Activated CD4-positive, alpha-beta memory T cell treated with anti-CD3 and anti-CD28 coated beads, Interleukin-2, amount 10 ng/mL, durations not matched to agents 7 days and 5 days (primary cell): ENCODE results near the gene TAPT1. TPM values are rescaled to one million over a fixed set of nuclear protein-coding genes. Genes with fewer than 3 reads are reported as not detected.
"Not testable (repeated sequence)": the region's sequence is repeated elsewhere in the genome, so short reads cannot be mapped to it uniquely, and the experiment has no call there.

Source experiments
- CTCF ChIA-PET: fragments of 350-600 bp; sonication (Branson Sonifier 250); formaldehyde crosslinking; loops from one replicate; lab custom pipeline; 2021; ENCODE audit warnings: antibody characterized with exemption, inconsistent platforms; lab: Charles Lee
- POLR2A ChIA-PET: fragments of 350-600 bp; sonication (Branson Sonifier 250); formaldehyde crosslinking; loops from one replicate; lab custom pipeline; 2021; ENCODE audit warnings: antibody characterized with exemption; lab: Charles Lee
- DNase-seq: peaks from one replicate; pipeline ENCODE4 v3.0.0-alpha.2; 2020
- H3K27ac Mint-ChIP-seq: one replicate; pipeline ENCODE4 v1.8.0; 2021; ENCODE audit warnings: mild to moderate bottlenecking, mixed read lengths
- H3K27me3 Mint-ChIP-seq: one replicate; pipeline ENCODE4 v1.8.0; 2021; ENCODE audit warnings: mixed read lengths
- H3K36me3 Mint-ChIP-seq: one replicate; pipeline ENCODE4 v1.8.0; 2021; ENCODE audit warnings: low read depth, mixed read lengths
- H3K4me1 Mint-ChIP-seq: one replicate; pipeline ENCODE4 v1.8.0; 2021; ENCODE audit warnings: mixed read lengths
- H3K4me3 Mint-ChIP-seq: one replicate; pipeline ENCODE4 v1.8.0; 2021; ENCODE audit warnings: mild to moderate bottlenecking, mixed read lengths
- H3K9me3 Mint-ChIP-seq: one replicate; pipeline ENCODE4 v1.8.0; 2021; ENCODE audit warnings: mixed read lengths
- total RNA-seq, 2 experiments: library from RNA; stranded (reverse); gene quantifications; one replicate each; pipeline ENCODE4 v1.2.3, GENCODE V29; 2021

TAPT1 gene
- total RNA-seq, 2 experiments from 2014 or later: 44.2 to 52.6 TPM

GRCh38 chr4:16202598-16202997, 23.7 kb downstream of the TAPT1 start:
- Mint-ChIP-seq H3K27ac (no peak overlapping the region), H3K36me3 (no peaks in the 10 kb centered on the region), H3K4me1 (peaks cover 21% of the 10 kb centered on the region), H3K4me3 (no peak overlapping the region), H3K9me3 (no peaks in the 10 kb centered on the region), H3K27me3 (no peaks in the 10 kb centered on the region)
- CTCF ChIA-PET: interaction anchor here (1.6 kb wide), 1 partner anchor 174 kb away, joined by 7 read pairs; no protein-coding TSS in a partner anchor
- POLR2A ChIA-PET: no interaction called here
- DNase-seq: no peak

GRCh38 chr4:16199093-16199492, 27.2 kb downstream of the TAPT1 start:
- Mint-ChIP-seq H3K27me3 (no peaks in the 10 kb centered on the region), H3K4me3 (no peak overlapping the region), H3K9me3 (no peaks in the 10 kb centered on the region), H3K4me1 (peaks cover 12% of the 10 kb centered on the region), H3K36me3 (peaks cover 6% of the 10 kb centered on the region), H3K27ac (no peak overlapping the region)
- DNase-seq: no peak
- POLR2A ChIA-PET: interaction anchor here (0.6 kb wide), 1 partner anchor 265 kb away, joined by 3 read pairs; no protein-coding TSS in a partner anchor
- CTCF ChIA-PET: interaction anchor here (1.0 to 3.7 kb wide), 6 partner anchors 9 to 317 kb away, joined by 3 to 12 read pairs (median 5); no protein-coding TSS in a partner anchor

GRCh38 chr4:16197876-16198665, 28.2 kb downstream of the TAPT1 start:
- ChIA-PET CTCF (interaction anchor here (1.4 to 3.7 kb wide), 5 partner anchors 8 to 20 kb away, joined by 5 to 14 read pairs (median 6); no protein-coding TSS in a partner anchor), POLR2A (no interaction called here)
- no peak overlapping the region for H3K27ac Mint-ChIP-seq
- peaks cover 10% of the 10 kb centered on the region for H3K36me3 Mint-ChIP-seq
- no peak overlapping the region for H3K4me3 Mint-ChIP-seq
- no peaks in the 10 kb centered on the region for H3K27me3 Mint-ChIP-seq
- peaks cover 12% of the 10 kb centered on the region for H3K4me1 Mint-ChIP-seq
- DNase-seq: no peak
- H3K9me3 Mint-ChIP-seq: no peaks in the 10 kb centered on the region

GRCh38 chr4:16196482-16197393, 29.5 kb downstream of the TAPT1 start:
- no peak overlapping the region for H3K4me3 Mint-ChIP-seq
- H3K36me3 Mint-ChIP-seq: peaks cover 12% of the 10 kb centered on the region
- H3K27me3 Mint-ChIP-seq: no peaks in the 10 kb centered on the region
- no peak for DNase-seq
- H3K9me3 Mint-ChIP-seq: no peaks in the 10 kb centered on the region
- no peak overlapping the region for H3K27ac Mint-ChIP-seq
- H3K4me1 Mint-ChIP-seq: peaks cover 12% of the 10 kb centered on the region
- CTCF ChIA-PET: interaction anchor here (1.1 to 3.0 kb wide), 3 partner anchors 9 to 24 kb away, joined by 3 to 14 read pairs (median 8); no protein-coding TSS in a partner anchor
- POLR2A ChIA-PET: interaction anchor here (0.9 to 1.3 kb wide), 2 partner anchors 25 to 30 kb away, joined by 3 read pairs; no protein-coding TSS in a partner anchor

GRCh38 chr4:16195209-16195608, 31.1 kb downstream of the TAPT1 start:
- POLR2A ChIA-PET: no interaction called here
- H3K4me3 Mint-ChIP-seq: no peak overlapping the region
- no peaks in the 10 kb centered on the region for H3K9me3 Mint-ChIP-seq
- no peak for DNase-seq
- CTCF ChIA-PET: interaction anchor here (1.1 to 3.0 kb wide), 3 partner anchors 10 to 23 kb away, joined by 3 to 14 read pairs (median 8); no protein-coding TSS in a partner anchor
- H3K27me3 Mint-ChIP-seq: no peaks in the 10 kb centered on the region
- peaks cover 16% of the 10 kb centered on the region for H3K36me3 Mint-ChIP-seq
- H3K4me1 Mint-ChIP-seq: peaks cover 12% of the 10 kb centered on the region
- no peak overlapping the region for H3K27ac Mint-ChIP-seq

GRCh38 chr4:16194798-16195197, 31.5 kb downstream of the TAPT1 start:
- peaks cover 20% of the 10 kb centered on the region for H3K36me3 Mint-ChIP-seq
- CTCF ChIA-PET: interaction anchor here (2.8 to 3.0 kb wide), 2 partner anchors 11 to 13 kb away, joined by 8 to 14 read pairs; no protein-coding TSS in a partner anchor
- H3K27me3 Mint-ChIP-seq, POLR2A ChIA-PET, H3K9me3 Mint-ChIP-seq, H3K4me3 Mint-ChIP-seq, DNase-seq, H3K27ac Mint-ChIP-seq: not testable (repeated sequence)
- H3K4me1 Mint-ChIP-seq: peaks cover 12% of the 10 kb centered on the region

- Mint-ChIP-seq H3K4me1 (peaks cover 12% of the 10 kb centered on the region), H3K27me3 (no peaks in the 10 kb centered on the region), H3K4me3 (no peak overlapping the region), H3K9me3 (no peaks in the 10 kb centered on the region), H3K36me3 (peaks cover 22% of the 10 kb centered on the region), H3K27ac (no peak overlapping the region)
- no peak for DNase-seq
- POLR2A ChIA-PET: no interaction called here
- CTCF ChIA-PET: interaction anchor here (1.2 kb wide), 1 partner anchor 11 kb away, joined by 6 read pairs; no protein-coding TSS in a partner anchor
These were observed 32.1 kb downstream of the TAPT1 start for GRCh38 chr4:16194214-16194613.

GRCh38 chr4:16192631-16193518, 33.4 kb downstream of the TAPT1 start:
- Mint-ChIP-seq H3K36me3 (peaks cover 22% of the 10 kb centered on the region), H3K9me3 (no peaks in the 10 kb centered on the region), H3K4me1 (peaks cover 12% of the 10 kb centered on the region), H3K27me3 (no peaks in the 10 kb centered on the region), H3K4me3 (no peak overlapping the region), H3K27ac (no peak overlapping the region)
- no peak for DNase-seq
- POLR2A ChIA-PET: no interaction called here
- CTCF ChIA-PET: interaction anchor here (1.2 to 1.9 kb wide), 2 partner anchors 13 to 15 kb away, joined by 4 to 6 read pairs; no protein-coding TSS in a partner anchor

- no peak for DNase-seq
- no peaks in the 10 kb centered on the region for H3K9me3 Mint-ChIP-seq
- no peak overlapping the region for H3K4me3 Mint-ChIP-seq
- H3K27ac Mint-ChIP-seq: no peak overlapping the region
- ChIA-PET POLR2A (no interaction called here), CTCF (interaction anchor here (1.9 kb wide), 1 partner anchor 16 kb away, joined by 4 read pairs; no protein-coding TSS in a partner anchor)
- peaks cover 22% of the 10 kb centered on the region for H3K36me3 Mint-ChIP-seq
- H3K4me1 Mint-ChIP-seq: peaks cover 11% of the 10 kb centered on the region
- no peaks in the 10 kb centered on the region for H3K27me3 Mint-ChIP-seq
These were observed 34.2 kb downstream of the TAPT1 start for GRCh38 chr4:16192057-16192456.

GRCh38 chr4:16187455-16187854, 38.8 kb downstream of the TAPT1 start:
- H3K4me1 Mint-ChIP-seq: no peaks in the 10 kb centered on the region
- H3K27me3 Mint-ChIP-seq: no peaks in the 10 kb centered on the region
- H3K27ac Mint-ChIP-seq: no peak overlapping the region
- CTCF ChIA-PET: no interaction called here
- no peak for DNase-seq
- POLR2A ChIA-PET: no interaction called here
- H3K36me3 Mint-ChIP-seq: peaks cover 14% of the 10 kb centered on the region
- no peaks in the 10 kb centered on the region for H3K9me3 Mint-ChIP-seq
- H3K4me3 Mint-ChIP-seq: no peak overlapping the region

- Mint-ChIP-seq H3K4me3 (no peak overlapping the region), H3K9me3 (no peaks in the 10 kb centered on the region), H3K27ac (no peak overlapping the region), H3K4me1 (no peaks in the 10 kb centered on the region), H3K27me3 (no peaks in the 10 kb centered on the region), H3K36me3 (peaks cover 14% of the 10 kb centered on the region)
- CTCF ChIA-PET: no interaction called here
- POLR2A ChIA-PET: no interaction called here
- no peak for DNase-seq
These were observed 39.3 kb downstream of the TAPT1 start for GRCh38 chr4:16186986-16187385.

GRCh38 chr4:16183604-16184003, 42.7 kb downstream of the TAPT1 start:
- POLR2A ChIA-PET: no interaction called here
- CTCF ChIA-PET: interaction anchor here (1.7 to 3.4 kb wide), 2 partner anchors 16 to 22 kb away, joined by 8 to 12 read pairs; no protein-coding TSS in a partner anchor
- Mint-ChIP-seq H3K27ac (no peak overlapping the region), H3K4me1 (no peaks in the 10 kb centered on the region), H3K36me3 (peaks cover 10% of the 10 kb centered on the region), H3K4me3 (no peak overlapping the region), H3K27me3 (no peaks in the 10 kb centered on the region), H3K9me3 (no peaks in the 10 kb centered on the region)
- no peak for DNase-seq
